Activated naive CD4-positive, alpha-beta T cell (primary cell): ENCODE results near the gene GALNT6.

Experiments
- DNase-seq, 4 experiments: peaks; one replicate each; lab custom pipeline; 2025; lab: John Stamatoyannopoulos, UW

The GALNT6 gene

DNA sequence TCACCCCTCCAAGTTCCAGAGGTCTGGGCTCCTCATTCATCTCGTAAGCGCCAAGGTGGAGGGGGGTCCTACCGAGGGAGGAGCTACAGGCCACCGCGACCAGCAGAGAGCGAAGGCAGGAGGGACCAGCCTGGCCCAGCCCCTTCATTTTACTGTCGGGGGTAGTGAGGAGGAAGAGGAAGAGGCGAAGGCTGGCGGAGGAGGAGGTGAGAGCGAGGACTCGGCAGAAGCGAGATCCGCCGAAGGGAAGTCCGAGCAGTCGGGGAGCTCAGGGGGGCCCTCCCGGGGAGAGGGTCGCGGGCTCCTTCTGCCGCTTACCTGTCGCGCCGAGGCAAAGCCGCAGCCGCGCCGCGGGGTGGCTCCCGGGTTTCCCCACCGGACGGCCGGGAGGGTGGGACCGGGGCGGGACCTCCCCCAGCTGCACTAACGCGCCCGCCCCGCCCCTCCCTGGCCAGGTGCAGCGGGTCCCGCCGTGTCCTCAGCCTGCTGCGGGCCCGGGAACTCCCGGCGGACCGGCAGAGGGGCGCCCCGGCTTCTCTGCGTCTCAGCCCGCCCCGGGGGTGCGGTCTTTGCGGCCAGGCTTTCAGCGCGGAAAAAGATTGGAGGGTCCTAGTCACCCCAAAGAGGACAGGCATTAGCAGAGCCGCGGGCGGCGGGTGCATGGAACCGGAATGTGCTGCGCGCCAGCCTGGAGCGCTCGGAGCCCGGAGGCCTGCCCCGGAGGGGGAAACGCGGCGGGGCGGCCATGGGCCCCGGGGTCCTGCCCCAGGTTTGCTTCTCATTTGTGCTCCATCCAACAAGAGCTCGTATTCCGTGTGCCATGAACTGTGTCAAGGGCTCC lies at the start of gene GALNT6:
Gene GALNT6, minus strand, starts transcription at position 124 of the 841 bp plus-strand sequence. CDS start 11,625 bp downstream, outside the sequence.
- DNase-seq, result peak in 3 of 4 experiments; percentile 19 to 63 (median 46)

DNA sequence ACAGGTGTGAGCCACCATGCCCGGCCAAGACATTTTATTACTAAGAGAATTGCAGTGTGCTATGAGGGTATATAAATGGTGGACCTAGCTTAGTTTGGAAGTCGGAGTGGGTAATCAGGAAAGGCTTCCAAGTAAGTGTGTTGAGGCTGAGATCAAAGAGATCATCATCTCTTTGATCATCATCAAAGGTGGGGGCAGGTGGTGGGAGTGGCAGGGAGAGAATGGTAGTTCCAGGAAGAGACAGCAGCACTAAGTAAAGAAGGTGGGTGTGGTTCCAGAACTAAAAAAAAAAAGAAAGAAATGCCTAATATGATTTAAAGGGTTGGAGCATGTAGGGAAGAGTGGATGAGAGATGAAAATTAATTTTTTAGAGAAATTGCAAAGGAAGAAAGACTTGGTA lies 48.1 kb upstream of the GALNT6 start:
- DNase-seq, result no peak

- DNase-seq, result no peak
Measured at GRCh38 chr12:51437431-51437830, 46.2 kb upstream of the GALNT6 start.

- DNase-seq, result no peak
Measured at GRCh38 chr12:51434305-51434704, 43.1 kb upstream of the GALNT6 start.

GRCh38 chr12:51432921-51433320 lies 41.7 kb upstream of the GALNT6 start:
- no peak for DNase-seq

DNA sequence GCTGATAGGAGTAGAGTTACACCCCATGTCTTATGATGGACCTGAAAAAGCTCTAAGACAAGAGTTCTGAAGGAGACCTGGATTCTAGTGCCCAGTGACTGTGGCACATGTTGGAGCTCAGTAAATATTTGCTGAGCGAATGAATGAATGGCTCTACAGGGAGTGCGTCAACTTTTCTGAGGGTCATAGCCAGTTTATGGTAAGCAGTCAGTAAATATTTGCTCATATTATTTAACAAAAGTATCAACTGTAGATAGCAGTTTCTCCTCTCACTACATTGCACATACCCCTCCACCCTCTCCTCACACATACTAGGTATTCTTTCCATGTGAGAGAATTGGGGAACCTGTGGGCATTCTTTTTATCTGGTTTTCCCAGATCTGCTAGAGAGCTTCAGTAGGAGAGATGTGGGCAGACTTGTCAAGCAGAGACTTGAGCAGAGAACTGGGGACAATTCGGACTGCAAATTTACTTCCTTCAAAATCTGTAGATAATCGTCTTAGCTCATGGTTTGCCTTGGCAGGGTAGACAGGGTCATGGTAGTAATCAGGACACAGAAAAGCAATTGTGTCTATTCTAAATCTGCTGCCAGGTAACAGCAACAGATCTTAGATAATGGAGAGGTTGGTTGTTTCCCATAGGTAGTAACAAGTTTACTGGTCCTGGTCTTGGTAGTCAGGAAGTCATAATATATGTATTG lies 39.1 kb upstream of the GALNT6 start:
- DNase-seq, result no peak

DNA sequence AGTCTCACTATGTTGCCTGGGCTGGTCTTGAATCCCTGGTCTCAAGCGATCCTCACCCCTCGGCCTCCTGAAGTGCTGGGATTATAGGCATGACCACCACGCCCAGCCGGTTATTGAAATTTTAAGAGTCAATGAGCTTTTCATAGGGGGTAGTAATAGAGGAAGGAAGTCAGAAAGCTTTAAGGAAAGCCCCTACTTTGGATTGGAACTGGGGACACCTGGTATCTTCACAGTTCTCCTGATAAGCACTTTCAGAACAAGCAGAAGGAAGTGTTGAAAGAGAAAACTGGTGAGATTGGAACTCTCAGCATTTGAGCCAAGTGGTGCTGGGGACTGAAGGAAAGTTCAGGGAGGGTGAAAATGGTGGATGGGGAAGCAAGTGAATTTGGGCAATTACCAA lies 38.5 kb upstream of the GALNT6 start:
- no peak for DNase-seq

DNA sequence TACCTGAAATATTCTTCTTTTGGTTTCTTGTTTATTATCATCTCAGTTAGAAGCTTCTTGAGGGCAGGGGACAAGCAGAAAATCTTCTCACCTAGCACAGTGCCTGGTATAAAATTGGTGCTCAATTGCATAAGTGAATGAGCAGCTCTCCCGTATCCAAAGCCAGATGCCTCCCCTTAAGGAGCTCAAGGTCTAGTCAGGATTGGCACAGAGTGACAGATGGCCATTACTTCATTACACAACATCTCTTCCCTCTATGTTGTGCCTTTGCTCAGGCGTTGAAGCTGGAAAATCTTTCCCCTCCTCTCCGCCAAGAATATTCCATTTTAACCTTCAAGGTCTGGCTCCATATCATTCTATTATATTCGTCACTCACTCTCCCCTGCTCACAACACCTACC lies 37.0 kb upstream of the GALNT6 start:
- no peak for DNase-seq

DNA sequence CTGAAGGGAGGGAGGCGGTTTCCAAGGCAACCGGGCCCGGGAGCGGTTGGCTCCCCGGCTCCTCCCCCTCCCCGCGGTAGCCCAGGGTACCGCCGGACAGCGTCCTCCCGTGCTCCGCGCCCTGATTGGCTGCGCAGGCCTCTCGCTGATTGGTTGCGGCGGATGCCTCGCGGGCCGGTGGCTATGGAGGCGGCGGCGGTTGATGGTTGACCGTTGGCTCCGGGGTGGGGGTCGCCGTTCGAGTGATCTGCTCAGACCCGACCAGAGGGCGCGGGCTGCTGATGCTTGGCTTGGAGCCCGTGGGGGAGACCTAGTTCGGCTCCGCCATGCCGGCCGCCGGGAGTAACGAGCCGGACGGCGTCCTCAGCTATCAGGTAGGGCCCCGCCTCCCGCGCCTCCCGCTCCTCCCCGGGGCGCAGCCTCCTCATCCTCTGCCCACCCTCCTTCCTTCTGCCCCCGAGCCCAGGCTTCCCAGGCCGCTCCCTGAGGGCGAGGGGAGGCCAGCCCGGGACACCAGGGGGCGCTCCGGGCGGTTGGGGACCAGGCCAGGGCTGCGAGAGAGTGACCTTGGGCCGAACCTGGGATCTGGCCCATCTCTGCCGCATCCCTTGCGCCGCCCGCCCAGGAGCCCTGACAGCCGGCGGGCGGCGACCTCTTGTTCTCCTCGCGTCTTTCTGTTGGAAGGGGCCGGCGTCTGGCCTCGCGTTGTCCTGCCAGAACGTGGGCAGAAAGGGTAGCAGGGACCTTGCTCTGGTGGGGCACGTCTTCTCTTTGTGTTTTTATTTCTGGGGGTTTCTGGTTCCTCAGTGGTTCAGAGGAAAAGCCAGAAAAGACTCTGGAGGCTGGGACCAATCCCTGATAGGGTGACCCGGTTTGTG lies 33.7 kb upstream of the GALNT6 start, which contains the start of gene SLC4A8:
Gene SLC4A8, plus strand, starts transcription at position 170 of the 878 bp plus-strand sequence. Its CDS starts 157 bp downstream, at position 327.
- DNase-seq, result peak; percentile 16 to 47 (median 30)

DNA sequence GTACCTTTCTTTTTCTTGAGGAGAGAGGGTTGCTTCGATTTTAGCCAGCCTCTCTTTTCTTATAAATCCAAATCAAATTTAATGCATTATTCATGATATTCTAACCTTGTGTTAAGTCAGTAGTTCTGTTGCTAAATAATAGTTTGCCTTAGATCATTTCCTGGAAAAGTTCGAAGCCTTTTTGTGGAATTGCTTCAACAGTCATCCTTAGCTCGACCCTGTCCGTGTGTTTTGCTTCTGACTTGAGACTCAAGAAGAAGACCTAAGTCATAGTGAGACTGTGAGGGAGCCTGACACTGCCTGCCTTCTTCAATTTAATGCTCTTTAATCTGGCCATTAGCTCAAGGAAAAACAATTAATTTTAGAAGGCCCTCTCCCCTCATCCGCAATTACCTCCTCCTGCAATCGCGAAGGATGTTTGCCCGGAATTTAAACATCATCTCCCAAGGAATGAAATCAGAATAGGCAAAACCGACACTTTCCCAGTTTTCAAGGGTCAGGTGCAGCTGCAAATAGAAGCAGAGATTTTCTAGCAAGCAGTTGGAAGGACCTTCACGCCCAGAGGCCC lies 33.0 kb upstream of the GALNT6 start:
- DNase-seq, result no peak

DNA sequence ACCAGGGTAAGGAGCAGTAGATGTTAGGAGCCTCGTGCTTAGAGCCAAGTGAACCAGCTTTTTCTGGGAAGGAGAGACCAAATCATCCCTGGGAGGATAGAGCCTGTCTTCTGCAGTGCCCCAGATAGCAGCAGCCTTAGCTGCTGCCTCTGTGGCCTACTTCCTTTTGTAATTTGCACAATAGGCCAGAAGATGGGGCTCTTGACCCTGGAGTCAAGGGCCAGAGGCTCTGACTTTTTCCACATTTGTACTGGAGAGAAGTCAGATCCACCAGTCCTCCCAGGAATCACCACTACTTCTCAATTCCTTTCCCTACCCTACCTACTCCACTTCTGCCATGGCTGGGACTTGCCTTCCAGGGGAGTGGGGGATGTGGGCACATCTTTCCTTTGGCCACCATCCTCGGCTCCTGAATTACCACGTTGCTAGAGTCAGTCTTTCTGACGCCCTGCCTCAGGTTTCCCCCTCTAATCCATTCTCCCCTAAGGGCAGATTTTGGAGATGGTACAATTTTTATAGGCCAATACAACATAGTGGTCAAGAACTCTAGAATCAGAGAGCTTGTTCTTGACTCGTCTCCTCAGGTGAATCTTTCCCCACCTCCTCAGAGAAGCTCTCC lies 30.2 kb upstream of the GALNT6 start:
- DNase-seq, result peak in 1 of 4 experiments; percentile 5

DNA sequence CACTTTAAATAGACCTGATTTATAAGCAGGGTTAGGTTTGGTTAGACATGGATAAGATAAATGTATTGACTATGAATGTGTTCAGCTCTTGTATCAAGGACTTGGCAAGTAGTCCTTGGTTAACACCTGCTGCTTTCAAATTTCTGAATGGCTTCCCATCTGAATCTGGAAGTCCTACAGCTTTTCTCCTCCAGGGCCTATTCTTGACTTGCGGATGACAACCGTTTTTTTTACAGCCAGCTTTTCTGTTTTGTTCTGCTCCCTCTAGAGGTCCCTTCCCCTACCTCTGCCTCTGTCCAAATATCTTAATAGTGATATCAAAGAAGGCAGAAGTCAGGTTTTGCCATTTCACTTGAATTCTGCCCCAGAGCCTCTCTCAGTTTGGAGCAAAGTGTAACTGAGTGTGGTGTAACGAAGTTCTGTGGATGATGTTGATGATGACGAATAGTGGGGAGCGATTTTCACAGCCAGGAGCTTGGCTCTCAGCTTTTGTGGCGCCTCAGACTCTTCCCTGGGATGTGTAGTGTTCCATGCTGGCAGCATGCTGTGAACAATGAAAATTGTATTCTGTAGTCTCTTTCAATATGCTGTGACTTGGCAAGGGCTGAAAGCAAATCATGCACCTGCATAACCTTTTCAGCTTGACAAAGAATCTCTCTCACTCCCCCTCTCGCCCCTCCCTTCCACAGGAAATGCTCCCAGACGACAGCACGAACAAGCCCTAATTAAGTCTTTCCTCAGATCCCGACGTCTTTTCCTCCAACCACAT lies 28.4 kb upstream of the GALNT6 start:
- DNase-seq, result no peak

DNA sequence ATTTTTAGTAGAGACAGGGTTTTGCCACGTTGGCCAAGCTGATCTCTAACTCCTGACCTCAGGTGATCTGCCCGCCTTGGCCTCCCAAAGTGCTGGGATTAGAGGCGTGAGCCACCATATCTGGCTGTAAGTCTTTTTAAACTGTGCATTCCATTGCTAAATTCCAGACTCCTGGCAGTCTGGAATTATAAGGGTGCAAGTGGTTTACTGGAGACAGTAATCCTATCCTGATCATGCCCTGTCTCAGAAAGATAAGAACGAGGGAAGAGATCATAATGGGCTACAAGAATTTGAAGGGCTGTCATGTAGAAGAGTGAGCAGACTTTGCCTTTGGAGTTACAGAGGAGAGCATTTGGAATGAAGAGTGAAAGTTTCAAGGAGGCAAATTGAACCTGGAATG lies 26.6 kb upstream of the GALNT6 start:
- no peak for DNase-seq

GRCh38 chr12:51415931-51416330 lies 24.7 kb upstream of the GALNT6 start:
- DNase-seq, result no peak

DNA sequence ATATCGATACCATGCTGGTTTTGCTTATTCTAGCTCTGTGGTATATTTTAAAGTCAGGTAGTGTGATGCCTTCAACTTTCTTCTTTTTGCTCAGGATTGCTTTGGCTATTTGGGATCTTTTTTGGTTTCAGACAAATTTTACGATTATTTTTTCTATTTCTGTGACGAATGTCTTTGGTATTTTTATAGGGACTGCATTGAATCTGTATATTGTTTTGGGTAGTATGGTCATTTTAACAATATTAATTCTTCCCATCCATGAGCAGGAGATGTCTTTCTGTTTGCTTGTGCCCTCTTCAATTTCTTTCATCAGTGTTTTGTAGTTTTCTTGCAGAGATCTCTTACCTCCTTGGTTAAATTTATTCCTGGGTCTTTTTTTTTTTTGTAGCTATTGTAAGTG lies 22.6 kb upstream of the GALNT6 start:
- DNase-seq, result no peak

GRCh38 chr12:51413149-51413548 lies 21.9 kb upstream of the GALNT6 start:
- no peak for DNase-seq

DNA sequence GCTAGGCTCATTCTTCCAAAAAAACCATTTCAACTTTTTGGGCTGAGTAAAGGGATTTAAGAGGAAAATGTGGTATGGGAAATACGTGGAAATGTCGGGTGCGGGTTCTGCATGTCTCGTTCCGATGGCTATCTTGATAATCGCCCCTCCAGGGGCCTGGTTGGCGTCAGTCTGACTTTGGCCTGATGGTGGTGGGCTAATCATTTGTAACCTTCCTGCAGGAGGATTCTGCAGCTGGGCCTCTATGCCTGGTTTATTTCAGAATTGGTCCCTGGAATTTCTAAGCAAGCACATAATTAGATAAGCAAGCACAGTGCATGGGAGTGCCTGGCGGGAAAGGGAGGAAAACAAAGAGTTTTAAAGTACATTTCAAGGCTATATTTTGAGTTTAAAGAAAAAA lies 18.6 kb upstream of the GALNT6 start:
- no peak for DNase-seq

GRCh38 chr12:51407604-51408003 lies 16.4 kb upstream of the GALNT6 start:
- no peak for DNase-seq

GRCh38 chr12:51406859-51407258 lies 15.7 kb upstream of the GALNT6 start:
- no peak for DNase-seq

DNA sequence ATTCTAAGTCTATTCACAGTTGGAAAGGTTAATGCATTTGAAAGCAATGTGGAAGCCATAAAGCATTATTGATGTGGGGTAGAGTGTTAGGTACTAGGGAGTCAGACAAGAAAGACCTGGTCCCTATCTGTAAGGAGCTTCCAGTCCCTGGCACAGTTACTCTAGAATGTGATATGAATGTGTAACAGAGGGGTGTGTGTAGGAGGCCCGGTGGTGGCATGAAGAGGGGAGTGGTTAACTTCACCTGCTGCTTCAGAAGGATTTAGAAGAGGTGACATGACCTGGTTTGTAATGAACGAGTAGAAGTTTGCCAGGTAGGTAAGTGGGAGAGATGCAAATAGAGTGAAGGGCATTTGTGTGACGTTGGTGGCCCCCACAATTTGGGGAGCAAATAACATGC lies 15.1 kb upstream of the GALNT6 start:
- DNase-seq, result no peak

GRCh38 chr12:51405801-51406207 lies 14.6 kb upstream of the GALNT6 start:
- DNase-seq, result no peak
